ENCODE data around the gene ALDOB.

ALDOB gene

DNA sequence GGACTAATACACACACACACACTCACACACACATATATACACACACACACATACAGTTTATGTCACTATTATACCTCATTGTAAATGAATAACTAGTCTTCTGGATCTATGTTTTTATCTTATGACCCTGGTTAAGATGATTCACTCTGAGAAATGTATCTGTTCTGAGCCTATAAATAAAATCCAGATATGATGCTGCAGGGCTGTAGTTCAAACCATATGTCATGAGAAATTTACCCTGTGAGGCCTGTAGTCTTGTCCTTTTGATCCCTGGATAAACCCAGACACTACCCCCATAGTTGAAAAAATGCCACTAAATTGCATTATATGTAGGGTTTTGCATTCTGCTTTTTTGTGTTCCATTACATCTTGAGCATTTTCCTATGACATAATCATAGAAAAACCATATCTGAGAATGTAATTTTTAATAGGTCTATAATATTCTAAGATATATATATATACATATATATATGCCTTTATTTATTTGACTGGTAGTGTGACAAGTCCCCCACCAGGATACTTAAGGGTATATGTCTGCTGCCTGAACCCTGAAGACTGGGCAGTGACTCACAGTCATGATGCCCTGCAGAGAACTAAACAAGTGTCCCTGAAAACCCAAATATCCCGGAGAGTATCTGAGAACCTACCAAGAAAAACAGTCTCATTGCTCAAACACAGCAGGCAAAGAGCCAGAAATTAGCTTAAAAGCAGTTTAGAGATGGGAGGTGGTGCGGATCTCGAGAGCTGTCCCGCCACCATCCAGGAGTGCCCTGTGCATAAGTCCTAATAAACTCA is 18.4 kb upstream of the ALDOB start:
- DNase-seq, result no peak

GRCh38 chr9:101451498-101451897 is 15.9 kb upstream of the ALDOB start:
- no peak for DNase-seq

DNA sequence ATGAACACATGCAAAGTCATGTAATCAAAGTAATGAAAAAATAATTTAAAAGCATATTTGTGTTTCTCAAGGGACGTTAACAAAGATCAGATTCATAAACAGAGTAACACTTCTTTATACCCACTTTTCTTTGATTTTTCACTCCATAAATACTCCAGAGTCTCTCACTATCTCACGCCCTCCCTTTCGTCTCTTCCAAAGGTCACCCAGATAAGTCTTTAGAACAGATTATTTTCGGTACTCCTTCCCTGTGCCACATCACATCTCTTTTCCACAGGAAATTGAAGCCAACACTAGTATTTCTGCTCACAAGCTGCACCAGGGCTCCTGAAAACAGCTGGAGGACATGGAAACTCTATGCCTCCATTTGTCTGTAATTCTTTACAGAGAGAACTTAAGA is 15.4 kb upstream of the ALDOB start:
- DNase-seq, result no peak

DNA sequence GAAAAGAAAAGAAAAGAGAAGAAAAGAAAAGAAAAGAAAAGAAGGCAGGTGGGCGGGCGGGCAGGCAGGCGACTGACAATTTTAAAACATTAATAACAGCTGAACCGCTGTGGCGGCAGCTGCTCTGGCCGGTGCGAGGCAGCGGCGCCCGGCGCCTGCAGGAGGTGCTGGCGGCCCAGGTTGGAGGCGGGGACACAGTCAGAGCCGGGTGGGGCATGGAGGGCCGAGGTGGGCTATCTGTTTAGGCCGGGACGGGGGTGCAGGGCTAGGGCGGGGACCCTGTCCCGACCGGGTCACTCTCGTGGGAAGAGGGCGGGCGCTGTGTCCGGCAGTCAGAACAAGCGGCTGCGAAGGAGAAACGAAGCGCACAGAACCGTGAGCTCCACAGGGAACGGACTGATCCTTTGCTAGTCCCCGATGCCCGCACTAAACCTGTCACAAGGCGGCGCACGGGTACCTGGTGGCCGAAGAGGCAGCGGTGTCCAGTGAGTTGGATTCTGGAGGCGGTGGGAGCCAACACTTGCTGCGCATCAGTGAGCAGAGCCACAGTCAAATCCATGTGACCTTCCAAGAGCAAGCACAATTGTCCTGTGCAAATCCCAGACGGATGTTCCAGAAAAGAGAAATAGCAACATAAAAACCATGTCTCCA is 13.6 kb upstream of the ALDOB start:
- peak; percentile 94 for DNase-seq

GRCh38 chr9:101448680-101449070 is 13.1 kb upstream of the ALDOB start:
- DNase-seq, result no peak

GRCh38 chr9:101446732-101447131 is 11.2 kb upstream of the ALDOB start:
- DNase-seq, result no peak

- DNase-seq, result no peak
Observed at GRCh38 chr9:101445353-101446029, 9.9 kb upstream of the ALDOB start.

GRCh38 chr9:101443364-101443771 is 7.8 kb upstream of the ALDOB start:
- no peak for DNase-seq

DNA sequence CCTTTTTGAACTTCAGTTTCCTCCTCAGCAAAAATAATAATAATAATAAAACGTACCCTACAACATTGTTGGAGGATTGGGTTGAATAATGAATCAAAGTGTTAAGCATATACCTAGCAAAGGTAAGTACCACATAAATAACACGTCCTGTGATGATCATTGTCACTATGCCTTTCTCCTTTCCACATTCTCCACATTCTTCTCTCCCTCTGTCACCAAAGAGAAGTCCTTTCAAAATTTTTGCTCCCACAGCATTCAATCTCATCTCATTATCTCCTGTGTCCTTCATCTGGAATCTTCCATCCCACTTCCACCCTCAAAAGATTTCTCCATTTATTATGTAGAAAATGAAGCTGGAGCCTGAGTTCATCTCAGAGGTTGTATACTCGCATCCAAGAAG is 7.2 kb upstream of the ALDOB start:
- DNase-seq, result no peak

GRCh38 chr9:101442318-101442717 is 6.7 kb upstream of the ALDOB start:
- DNase-seq, result no peak

- no peak for DNase-seq
Observed at GRCh38 chr9:101440714-101441230, 5.2 kb upstream of the ALDOB start.

DNA sequence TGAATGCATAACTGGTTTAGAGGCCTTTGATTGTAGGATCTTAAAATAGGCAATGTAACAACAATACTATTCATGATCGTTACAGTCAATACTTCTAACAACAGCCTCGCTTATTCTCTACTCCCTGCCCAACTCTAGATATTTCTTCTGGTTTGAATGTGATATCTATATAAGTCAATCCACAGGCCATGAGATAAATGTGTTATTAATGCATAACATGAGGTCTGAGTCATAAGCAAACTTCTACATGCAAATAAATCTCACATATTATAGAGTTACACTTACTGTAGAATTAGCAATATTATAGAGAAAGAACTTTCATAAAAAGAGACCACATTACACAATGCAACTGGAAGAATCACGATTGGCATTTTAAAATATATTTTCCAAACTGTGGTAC is 2.9 kb upstream of the ALDOB start:
- no peak for DNase-seq

DNA sequence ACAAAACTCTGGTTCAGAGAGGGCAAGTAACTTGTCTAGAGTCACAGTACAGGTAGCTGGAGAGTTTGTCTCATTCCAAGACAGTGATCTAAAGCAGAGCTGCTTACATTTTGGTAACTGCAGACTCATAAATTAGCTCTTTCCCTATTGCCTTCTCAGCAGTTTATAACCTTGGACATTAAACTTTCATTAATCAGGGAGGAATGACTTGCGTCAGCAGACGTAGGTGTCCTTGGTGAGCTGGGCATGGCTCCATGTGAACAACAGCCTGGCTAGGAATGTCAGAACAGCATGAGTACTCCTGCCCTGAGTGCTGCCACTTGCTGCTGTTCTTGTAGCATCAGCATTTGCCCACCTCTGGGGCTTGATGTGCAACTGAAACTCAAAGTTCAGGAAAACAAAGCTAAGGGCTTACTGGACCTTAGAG is 2.2 kb upstream of the ALDOB start:
- DNase-seq, result no peak

DNA sequence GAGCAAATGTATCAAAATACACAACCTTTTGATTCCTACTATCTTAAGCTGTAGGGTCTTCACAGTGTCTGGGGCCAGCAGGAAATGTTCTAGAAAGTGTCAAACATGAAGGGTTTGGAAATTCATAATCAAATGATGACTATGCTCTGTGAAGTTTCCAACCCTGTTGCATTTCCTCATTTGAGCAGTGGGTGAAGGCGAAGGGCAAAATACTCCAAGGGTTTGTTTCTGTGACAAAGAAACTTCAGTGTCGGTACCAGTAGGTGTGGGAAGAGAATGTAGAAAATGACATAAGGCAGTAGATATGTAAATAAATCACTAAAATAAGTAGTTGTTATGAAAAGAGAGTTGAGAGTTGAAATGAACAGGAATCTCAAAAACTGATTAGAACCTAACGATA is 576 bp downstream of the ALDOB start:
- DNase-seq, result no peak

DNA sequence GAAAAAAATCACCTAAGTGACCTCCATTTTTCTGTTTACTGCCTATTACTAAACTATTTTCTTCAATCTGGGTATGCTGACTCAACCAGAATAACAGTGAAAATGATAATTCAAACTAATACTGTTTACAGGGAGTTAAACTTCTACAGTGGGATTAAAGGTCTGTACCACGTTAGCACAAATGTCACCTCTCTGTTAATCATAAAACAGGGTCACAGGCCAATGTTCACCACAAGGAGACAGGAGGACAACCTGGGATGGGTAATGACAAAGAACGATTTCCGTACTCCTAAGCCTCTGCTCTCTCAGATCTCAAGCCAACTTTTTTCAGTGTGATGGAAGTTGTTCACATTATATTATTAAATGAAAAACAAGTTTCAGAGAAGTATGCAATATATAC is 2.3 kb downstream of the ALDOB start:
- DNase-seq, result no peak

GRCh38 chr9:101432740-101433139 is 2.8 kb downstream of the ALDOB start:
- no peak for DNase-seq

- DNase-seq, result no peak
Observed at GRCh38 chr9:101432171-101432570, 3.4 kb downstream of the ALDOB start.

DNA sequence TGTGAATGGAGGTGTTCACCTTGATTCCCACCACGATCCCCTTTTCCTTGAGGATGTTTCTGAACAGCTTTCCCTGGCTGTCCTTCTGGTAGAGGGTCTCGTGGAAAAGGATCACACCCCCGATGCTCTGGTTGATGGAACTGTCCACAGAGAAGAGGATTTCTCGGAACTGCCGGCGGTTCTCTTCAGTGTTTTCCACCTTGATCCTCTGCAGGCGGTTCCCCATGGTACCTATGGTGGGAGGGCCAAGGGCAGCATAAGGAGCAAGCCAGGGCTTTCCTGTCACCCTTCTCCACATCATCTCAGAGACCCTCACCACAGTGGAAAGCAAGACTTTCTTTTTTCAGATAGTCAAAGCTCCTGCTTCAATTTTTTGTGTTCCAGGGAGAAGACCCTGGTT is 5.8 kb downstream of the ALDOB start:
- no peak for DNase-seq

GRCh38 chr9:101428909-101429308 is 6.7 kb downstream of the ALDOB start:
- no peak for DNase-seq

- no peak for DNase-seq
Observed at GRCh38 chr9:101427957-101428655, 7.5 kb downstream of the ALDOB start.

GRCh38 chr9:101427358-101427757 is 8.2 kb downstream of the ALDOB start:
- no peak for DNase-seq

GRCh38 chr9:101421653-101422065 is 13.9 kb downstream of the ALDOB start:
- no peak for DNase-seq

- no peak for DNase-seq
Observed at GRCh38 chr9:101419863-101420262, 15.7 kb downstream of the ALDOB start.

Data from islet precursor cell (in vitro differentiated cells).